NCI-H146 treated with DMSO at 0.1 percent for 48 hours (cell line): ENCODE data around the gene SMG6.
"Not testable (repeated sequence)": the region's sequence is repeated elsewhere in the genome, so short reads cannot be mapped to it uniquely, and the experiment has no call there.

Source experiments
- DNase-seq: peaks from one replicate; lab custom pipeline; 2025; ENCODE audit not compliant: unreplicated experiment; lab: John Stamatoyannopoulos, UW

Gene SMG6

DNA sequence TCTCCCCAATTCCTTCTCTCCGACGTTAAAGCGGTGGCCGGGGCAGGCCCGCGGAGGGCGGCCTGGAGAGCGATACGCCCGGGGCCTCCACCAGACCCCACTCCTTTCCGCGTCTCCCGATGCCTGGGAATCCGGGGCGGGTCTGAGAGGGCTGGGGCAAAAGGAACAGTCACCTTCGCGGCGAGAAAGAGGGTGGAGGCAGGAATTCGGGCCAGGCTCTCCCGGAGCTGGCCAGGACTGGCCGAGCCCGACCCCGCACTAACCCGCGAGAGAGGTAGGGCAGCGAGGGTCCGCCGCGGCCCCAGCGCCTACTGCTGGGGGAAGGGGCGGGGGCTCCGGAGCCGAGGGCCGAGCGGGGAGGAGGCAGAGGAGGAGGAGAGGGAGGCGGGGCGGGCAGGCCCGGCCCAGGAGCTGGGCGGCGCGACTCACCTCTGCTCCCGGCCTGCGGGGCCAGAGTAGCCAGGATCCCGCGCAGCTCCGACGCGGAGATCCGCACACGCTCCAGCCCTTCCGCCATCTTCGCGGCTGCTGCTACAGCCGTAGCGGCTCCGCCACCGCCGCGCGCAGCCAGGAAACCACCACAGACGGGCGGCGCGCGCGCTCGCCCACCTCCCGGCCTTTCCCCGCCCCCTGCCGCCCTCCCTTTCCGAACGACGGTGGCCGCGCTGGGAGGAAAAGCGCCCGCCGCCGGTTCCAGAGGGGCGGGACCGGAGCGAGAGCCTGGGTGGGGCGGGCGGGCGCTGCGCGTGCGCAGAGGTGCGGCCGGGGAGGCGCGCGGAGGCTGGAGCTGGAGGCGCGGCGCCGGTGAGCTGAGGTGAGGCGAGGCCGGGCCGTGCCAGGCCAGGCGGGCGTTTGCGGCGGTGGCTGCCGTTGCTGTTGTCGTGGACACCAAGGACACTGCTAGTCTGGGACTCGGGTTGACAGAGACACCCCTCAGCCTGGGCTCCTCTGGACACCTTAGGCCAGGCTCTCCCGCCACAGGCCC is at the start of gene SMG6, which contains the start of gene SRR:
Gene SMG6, minus strand, starts transcription at position 582 of the 985 bp plus-strand sequence. Its CDS starts 65 bp downstream, at position 517.
Gene SRR, plus strand, starts transcription at position 747 of the 985 bp plus-strand sequence. CDS start 11,611 bp downstream, outside the sequence.
- DNase-seq: peak; percentile 76

DNA sequence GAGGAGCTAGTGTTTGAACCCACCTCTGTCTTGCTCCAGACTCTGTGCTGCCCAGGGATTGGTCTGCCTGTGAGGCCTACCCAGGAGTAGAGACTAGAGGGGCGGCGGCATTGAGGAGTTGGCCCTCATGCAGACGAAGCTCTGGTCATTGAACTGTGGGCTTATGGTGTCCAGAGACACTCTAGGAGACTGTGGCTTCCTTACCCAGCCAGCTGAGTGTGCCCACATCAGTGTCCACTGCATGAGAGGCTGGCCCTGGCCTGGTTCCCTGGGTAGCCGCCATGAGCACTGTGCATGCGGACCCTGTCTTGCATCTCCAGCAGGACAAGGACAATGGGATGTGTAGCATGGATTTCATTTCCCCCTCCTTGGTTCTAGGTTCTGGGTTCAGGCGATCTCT is 47.7 kb upstream of the SMG6 start:
- no peak for DNase-seq

- DNase-seq: peak; percentile 90
These were observed 44.5 kb upstream of the SMG6 start for GRCh38 chr17:2347805-2348685.

GRCh38 chr17:2346475-2346874 is 42.9 kb upstream of the SMG6 start:
- no peak for DNase-seq

GRCh38 chr17:2344528-2344927 is 40.9 kb upstream of the SMG6 start:
- no peak for DNase-seq

DNA sequence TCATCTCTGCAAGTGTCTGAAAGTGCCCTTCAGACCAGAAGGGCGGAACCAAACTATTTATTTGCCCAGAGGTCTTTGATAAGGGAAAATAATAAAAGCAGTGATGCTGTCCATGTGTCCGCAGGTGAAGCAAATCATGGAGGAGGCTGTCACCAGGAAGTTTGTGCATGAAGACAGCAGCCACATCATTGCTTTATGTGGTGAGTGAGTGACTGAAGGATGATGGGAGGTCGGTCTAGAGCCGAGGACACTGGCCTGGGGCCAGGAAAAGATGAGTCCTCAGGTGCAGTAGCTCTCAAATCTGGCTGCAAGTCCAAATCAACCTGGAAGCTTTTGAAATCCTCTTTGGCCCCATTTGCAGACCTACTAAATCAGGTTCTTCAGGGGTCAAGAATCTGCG is 39.8 kb upstream of the SMG6 start:
- no peak for DNase-seq

DNA sequence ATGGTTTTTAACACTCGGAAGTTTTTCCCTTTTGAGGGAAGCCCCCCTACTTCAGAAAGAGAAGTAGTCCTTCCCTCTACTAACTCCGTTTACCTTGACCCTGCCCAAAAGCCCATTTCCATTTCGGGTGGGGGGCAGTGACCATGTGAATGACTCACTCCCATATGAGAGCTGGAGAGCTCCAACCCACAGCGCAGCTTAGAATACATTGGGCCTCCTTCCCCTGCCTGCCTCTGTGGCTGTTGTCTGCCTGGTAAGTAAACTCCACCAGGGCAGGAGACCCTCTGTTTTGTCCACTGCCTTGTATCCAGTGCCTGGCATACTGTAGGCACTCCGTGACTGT is 34.7 kb upstream of the SMG6 start:
- DNase-seq: no peak

DNA sequence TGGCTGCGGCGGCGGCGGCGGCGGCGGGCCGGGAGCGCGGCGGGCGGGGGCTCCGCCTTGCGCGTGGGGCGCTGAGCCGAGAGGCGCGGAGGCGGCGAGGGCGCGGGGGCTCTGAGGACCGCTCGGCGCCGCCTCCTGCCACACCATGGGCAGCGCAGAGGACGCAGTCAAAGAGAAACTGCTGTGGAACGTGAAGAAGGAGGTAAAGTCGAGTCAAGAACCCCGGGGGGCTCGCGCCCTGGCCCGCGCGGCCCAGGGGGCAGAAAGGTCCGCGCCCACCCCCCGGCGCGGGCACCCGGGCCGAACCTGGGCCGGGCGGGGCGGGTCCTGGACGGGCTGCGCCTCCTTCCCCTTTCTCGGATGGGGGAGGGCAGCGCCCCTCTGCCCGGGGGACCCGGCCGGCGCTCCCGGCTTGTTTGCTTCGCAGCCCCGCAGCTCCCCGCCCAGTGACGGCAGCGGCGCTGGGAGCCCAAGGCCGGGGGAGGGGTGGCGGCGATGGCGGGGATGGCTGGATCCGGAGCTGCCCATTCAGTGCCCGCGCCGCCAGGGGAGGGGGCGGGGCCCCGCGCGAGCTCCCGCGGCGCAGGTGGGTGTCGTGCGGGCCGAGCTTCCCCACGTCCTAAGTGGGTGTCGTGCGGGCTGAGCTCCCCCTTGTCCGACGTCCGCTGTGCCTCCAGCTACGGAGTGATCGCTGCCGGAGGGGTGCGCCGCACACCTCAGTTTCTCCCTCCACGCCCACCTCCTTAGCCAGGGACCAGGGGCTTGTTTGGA is 34.1 kb upstream of the SMG6 start:
- peak; percentile 34 for DNase-seq

- DNase-seq: peak; percentile 52
These were observed 33.4 kb upstream of the SMG6 start, which contains the start of gene SGSM2 for GRCh38 chr17:2336852-2337543. Gene SGSM2, plus strand, starts transcription at chr17:2337501. Its CDS starts 188 bp downstream, at chr17:2337689.

DNA sequence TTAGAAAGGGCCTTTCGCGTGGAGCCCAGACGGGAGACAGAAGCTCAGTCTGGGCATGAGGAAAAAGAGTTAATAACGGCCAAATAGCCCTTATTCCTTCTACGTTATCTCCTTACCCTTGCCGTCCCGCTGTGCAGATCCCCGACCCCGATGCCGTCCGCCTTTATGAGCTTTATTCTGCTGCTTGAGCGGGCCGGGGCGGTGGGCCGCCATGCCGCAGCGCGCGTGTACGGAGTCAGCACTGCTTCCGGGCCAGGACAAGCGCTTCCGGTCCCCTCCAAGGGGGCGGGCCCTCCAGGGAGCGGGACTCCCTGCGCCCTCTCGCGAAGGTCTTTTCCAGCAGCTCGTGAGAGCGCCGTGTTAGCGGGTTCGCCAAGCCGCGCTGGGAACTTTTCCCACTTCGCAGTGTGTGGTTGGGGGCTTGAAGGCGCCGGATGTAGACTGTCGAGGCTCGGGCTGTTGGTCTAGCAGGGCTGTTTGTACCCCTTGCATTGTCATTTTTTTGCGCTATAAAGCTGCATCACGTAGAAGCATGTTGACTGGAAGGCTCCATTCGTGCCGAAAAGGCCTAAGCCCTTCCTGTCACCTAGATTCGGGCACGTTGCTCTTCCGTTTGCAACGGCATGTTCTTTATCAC is 32.7 kb upstream of the SMG6 start, which contains the start of gene TSR1:
Gene TSR1, minus strand, starts transcription at position 243 of the 637 bp plus-strand sequence. Its CDS starts 30 bp downstream, at position 213.
- DNase-seq: peak; percentile 54

DNA sequence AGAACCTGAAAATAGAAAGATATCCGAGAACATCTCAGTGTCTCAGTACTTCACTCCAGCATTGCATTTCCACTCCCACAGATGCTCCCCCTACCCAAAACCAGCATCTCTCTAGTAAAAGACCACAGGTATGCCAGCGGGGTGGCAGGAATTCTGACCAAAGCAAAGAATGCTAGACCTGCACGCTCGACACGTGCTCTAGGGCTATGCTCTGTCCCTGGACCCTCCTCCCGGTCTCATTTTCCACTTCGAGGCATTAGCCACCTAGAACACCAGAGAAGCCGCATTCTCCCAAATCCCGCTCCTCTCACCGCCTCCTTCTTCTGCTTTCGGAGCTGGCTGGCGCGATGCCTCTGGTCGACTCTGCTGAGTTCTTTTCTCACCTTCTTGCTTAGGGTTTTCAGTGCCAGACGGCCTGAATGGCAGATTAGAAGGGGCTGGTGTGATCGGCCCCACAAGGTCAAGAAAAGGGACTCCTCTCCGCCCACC is 32.2 kb upstream of the SMG6 start:
- no peak for DNase-seq

DNA sequence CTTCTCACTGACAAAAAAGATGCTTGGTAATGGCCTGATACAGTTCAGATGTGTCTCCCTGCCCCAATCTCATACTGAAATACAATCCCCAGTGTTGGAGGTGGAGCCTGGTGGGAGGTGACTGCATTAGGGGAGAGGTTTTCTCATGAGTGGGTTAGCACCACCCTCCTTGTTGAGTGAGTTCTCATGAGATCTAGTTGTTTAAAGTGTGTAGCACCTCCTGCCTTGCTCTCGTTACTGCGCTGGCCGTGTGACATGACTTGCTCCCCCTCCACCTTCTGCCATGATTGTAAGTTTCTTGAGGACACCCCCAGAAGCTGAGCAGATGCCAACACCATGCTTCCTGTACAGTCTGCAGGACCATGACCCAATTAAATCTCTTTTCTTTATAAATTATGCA is 27.7 kb upstream of the SMG6 start:
- no peak for DNase-seq

DNA sequence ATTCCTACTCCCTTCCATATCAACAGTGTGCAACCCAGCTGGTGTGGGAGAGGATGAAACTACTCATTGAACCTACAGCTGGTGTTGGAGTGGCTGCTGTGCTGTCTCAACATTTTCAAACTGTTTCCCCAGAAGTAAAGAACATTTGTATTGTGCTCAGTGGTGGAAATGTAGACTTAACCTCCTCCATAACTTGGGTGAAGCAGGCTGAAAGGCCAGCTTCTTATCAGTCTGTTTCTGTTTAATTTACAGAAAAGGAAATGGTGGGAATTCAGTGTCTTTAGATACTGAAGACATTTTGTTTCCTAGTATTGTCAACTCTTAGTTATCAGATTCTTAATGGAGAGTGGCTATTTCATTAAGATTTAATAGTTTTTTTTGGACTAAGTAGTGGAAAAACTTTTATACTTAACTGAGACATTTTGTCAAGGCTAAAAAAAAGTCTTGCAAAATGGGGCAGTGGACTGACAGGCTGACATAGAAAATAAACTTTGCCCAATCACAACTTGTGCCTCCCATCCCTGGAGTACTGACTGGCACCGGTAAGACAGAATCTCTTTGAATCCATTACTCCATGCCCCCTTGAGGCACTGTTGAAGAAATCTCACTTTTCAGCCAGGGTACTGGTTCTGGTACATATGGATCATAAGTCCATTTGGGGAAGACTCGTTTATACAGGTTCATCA is 20.2 kb upstream of the SMG6 start:
- no peak for DNase-seq

GRCh38 chr17:2321399-2321798 is 17.8 kb upstream of the SMG6 start:
- no peak for DNase-seq

DNA sequence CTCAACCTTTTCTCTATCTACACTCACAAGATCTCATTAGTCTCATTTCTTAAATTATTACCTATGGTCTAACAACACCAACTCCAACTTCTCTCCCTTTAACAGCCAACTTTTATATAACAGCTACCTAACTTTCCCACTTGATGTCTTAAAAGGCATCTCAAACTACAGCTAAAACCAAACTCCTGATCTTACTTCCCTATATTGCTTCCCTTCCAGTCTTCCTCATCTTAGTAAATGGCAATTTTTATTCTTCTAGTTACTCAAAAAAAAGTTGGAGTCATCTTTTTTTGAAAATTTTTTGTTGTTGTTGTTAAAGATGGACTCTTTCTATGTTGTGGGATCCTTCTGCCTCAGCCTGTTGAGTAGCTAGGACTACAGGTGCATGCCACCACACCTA is 15.5 kb upstream of the SMG6 start:
- no peak for DNase-seq

GRCh38 chr17:2317796-2318195 is 14.2 kb upstream of the SMG6 start:
- no peak for DNase-seq

- DNase-seq: not testable (repeated sequence)
These were observed 13.3 kb upstream of the SMG6 start for GRCh38 chr17:2316916-2317205.

DNA sequence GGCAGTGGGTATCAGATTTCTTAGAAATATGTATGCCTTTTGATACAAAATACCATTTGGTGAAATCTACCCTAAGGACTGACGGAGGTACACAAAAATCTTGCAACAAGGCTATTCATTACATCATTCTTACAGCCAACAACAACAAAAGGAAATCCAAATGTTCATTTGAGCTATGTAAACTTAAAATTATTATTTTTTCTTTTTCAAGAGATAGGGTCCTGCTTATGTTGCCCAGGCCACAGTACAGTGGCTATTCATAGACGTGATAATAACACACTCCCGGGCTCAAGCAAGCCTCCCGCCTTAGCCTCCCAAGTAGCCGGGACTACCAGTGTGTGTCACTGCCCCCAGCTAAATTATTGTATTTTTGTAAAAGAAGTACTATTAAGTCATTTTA is 9.2 kb upstream of the SMG6 start:
- DNase-seq: no peak
